NCI-H1417 treated with DMSO at 0.1 percent for 48 hours (cell line): Measurements from ENCODE around the gene CRK.
"Not testable (repeated sequence)": the region's sequence is repeated elsewhere in the genome, so short reads cannot be mapped to it uniquely, and the experiment has no call there.

Experiments
- DNase-seq: peaks from one replicate; lab custom pipeline; 2025; lab: John Stamatoyannopoulos, UW

Gene CRK

GRCh38 chr17:1387490-1388227, 68.4 kb downstream of the CRK start:
- DNase-seq, result not testable (repeated sequence)

GRCh38 chr17:1386675-1387190, 69.3 kb downstream of the CRK start:
- not testable (repeated sequence) for DNase-seq

- no peak for DNase-seq
Observed at GRCh38 chr17:1386265-1386664, 69.8 kb downstream of the CRK start.

- no peak for DNase-seq
Observed at GRCh38 chr17:1385861-1386260, 70.2 kb downstream of the CRK start.

GRCh38 chr17:1384905-1385435, 71.1 kb downstream of the CRK start:
- no peak for DNase-seq

GRCh38 chr17:1379930-1380313, 76.1 kb downstream of the CRK start:
- no peak for DNase-seq

GRCh38 chr17:1379208-1379929, 76.7 kb downstream of the CRK start:
- DNase-seq, result no peak

GRCh38 chr17:1378476-1378860, 77.6 kb downstream of the CRK start:
- not testable (repeated sequence) for DNase-seq

GRCh38 chr17:1377334-1377733, 78.7 kb downstream of the CRK start:
- no peak for DNase-seq

- no peak for DNase-seq
Observed at GRCh38 chr17:1376061-1376460, 80.0 kb downstream of the CRK start.

- no peak for DNase-seq
Observed at GRCh38 chr17:1375615-1376014, 80.4 kb downstream of the CRK start.

- DNase-seq, result no peak
Observed at GRCh38 chr17:1374431-1375177, 81.4 kb downstream of the CRK start.

- no peak for DNase-seq
Observed at GRCh38 chr17:1373707-1374237, 82.3 kb downstream of the CRK start.

GRCh38 chr17:1372618-1373017, 83.4 kb downstream of the CRK start:
- no peak for DNase-seq

- no peak for DNase-seq
Observed at GRCh38 chr17:1371893-1372590, 84.0 kb downstream of the CRK start.
